Measurements from ENCODE around the gene TAF4. TPM values are rescaled to one million over a fixed set of nuclear protein-coding genes. Genes with fewer than 3 reads are reported as not detected.

The TAF4 gene
- total RNA-seq, 4 donors from 2014 or later, result 7.7 to 16.0 (median 10.7) TPM

GRCh38 chr20:62014889-62015537 is 50.7 kb downstream of the TAF4 start:
- TF ChIP-seq, protein P1, sequence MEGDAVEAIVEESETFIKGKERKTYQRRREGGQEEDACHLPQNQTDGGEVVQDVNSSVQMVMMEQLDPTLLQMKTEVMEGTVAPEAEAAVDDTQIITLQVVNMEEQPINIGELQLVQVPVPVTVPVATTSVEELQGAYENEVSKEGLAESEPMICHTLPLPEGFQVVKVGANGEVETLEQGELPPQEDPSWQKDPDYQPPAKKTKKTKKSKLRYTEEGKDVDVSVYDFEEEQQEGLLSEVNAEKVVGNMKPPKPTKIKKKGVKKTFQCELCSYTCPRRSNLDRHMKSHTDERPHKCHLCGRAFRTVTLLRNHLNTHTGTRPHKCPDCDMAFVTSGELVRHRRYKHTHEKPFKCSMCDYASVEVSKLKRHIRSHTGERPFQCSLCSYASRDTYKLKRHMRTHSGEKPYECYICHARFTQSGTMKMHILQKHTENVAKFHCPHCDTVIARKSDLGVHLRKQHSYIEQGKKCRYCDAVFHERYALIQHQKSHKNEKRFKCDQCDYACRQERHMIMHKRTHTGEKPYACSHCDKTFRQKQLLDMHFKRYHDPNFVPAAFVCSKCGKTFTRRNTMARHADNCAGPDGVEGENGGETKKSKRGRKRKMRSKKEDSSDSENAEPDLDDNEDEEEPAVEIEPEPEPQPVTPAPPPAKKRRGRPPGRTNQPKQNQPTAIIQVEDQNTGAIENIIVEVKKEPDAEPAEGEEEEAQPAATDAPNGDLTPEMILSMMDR (IDR thresholded peaks at IDR 0.05; ENCODE audit: low read depth), result no peak

- TF ChIP-seq, protein P1 (IDR thresholded peaks at IDR 0.05; ENCODE audit: low read depth), result no peak
These were observed 51.2 kb downstream of the TAF4 start for GRCh38 chr20:62014488-62014775.

DNA sequence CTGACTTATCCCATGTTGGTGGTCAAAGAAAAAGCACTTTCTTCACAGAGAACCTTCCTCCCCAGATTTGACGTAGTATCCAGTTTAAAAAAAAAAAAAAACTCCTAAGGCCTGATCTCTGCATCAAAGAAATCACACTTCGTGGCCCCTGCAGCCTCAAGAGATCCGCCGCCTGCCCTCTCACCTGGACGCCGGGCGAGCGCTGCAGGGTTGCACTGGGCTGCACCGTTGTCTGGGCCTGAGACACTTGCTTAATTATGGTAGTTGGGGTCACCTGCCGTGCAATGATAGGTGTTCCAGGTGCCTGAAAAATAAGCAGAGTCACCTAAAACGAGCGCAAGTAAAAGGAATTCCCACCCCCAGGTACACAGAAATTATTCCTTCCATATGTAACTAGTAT is 53.0 kb downstream of the TAF4 start:
- TF ChIP-seq, protein P1 (IDR thresholded peaks at IDR 0.05; ENCODE audit: low read depth), result no peak

GRCh38 chr20:62011938-62012534 is 53.6 kb downstream of the TAF4 start:
- TF ChIP-seq, protein P1 (IDR thresholded peaks at IDR 0.05; ENCODE audit: low read depth), result no peak

GRCh38 chr20:62011403-62011790 is 54.3 kb downstream of the TAF4 start:
- TF ChIP-seq, protein P1 (IDR thresholded peaks at IDR 0.05; ENCODE audit: low read depth), result no peak

DNA sequence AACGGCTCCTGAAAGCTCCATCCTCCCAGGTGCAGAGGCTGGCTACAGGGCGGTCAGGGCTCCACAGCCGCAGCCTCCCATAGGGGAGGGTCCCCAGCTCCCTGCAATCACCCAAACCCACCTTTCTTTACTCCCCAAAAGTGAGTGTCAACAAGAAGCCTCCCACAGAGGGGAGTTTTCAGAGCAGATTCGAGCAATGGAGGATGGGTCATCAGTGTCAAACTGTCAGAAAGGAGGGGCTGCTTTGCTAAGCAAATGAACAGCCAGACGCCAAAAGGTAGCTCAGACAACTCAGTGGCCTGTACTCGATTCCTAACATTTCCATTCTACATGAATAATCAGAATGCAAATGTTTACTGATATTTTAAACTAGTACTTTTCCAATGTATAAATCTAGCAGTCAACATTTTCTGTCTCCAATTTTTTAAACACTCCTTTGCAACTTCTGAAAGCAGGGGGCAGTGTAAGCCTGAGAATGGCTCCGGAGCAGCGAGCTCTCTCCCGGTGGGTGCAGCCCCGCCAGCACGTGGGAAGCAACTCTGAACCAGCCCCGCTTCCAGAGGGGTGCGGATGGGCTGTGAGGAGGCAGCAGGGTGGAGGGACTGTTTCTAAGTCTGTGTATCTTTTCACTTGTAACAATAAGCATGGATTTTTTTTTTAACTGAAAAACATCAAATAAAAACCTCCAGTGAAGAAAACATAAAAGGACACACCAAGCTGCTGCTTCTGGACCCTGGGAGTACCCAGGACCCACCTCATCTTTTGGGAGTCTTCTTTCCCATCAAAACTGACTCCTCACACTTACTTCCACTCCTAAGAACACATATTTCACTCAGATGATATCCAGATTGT is 54.9 kb downstream of the TAF4 start:
- TF ChIP-seq, protein P1 (IDR thresholded peaks at IDR 0.05; ENCODE audit: low read depth), result no peak

- TF ChIP-seq, protein P1 (IDR thresholded peaks at IDR 0.05; ENCODE audit: low read depth), result no peak
These were observed 55.7 kb downstream of the TAF4 start for GRCh38 chr20:62009869-62010445.
